ENCODE data around the gene TAC3.

The TAC3 gene

GRCh38 chr12:57048423-57049118 is 32.2 kb upstream of the TAC3 start:
- FAIRE-seq (peak; percentile 47), DNase-seq (ENCODE audit: insufficient read length, low spot score) (no peak)
- TF ChIP-seq POLR2AphosphoS5 (IDR thresholded peaks at IDR 0.05; ENCODE audit: low read depth, low read length) (no peak), SPI1 (IDR thresholded peaks at IDR 0.05; ENCODE audit: low read depth, low read length) (no peak), PAX5 (IDR thresholded peaks at IDR 0.05; ENCODE audit: insufficient read depth, low read length, severe bottlenecking) (no peak), POU2F2 (IDR thresholded peaks at IDR 0.05; ENCODE audit: low read depth, low read length) (no peak), TAF1 (IDR thresholded peaks at IDR 0.05; ENCODE audit: low read depth, low read length) (no peak), POLR2A (IDR thresholded peaks at IDR 0.05; ENCODE audit: low read depth, low read length) (no peak)

GRCh38 chr12:57047981-57048380 is 31.7 kb upstream of the TAC3 start:
- TF ChIP-seq POLR2A (IDR thresholded peaks at IDR 0.05; ENCODE audit: low read depth, low read length): no peak
- no peak for TF ChIP-seq PAX5 (IDR thresholded peaks at IDR 0.05; ENCODE audit: insufficient read depth, low read length, severe bottlenecking)
- TF ChIP-seq SPI1 (IDR thresholded peaks at IDR 0.05; ENCODE audit: low read depth, low read length): no peak
- no peak for TF ChIP-seq POU2F2 (IDR thresholded peaks at IDR 0.05; ENCODE audit: low read depth, low read length)
- TF ChIP-seq POLR2AphosphoS5 (IDR thresholded peaks at IDR 0.05; ENCODE audit: low read depth, low read length): no peak
- TF ChIP-seq TAF1 (IDR thresholded peaks at IDR 0.05; ENCODE audit: low read depth, low read length): no peak
- FAIRE-seq: no peak
- DNase-seq (ENCODE audit: insufficient read length, low spot score): no peak

DNA sequence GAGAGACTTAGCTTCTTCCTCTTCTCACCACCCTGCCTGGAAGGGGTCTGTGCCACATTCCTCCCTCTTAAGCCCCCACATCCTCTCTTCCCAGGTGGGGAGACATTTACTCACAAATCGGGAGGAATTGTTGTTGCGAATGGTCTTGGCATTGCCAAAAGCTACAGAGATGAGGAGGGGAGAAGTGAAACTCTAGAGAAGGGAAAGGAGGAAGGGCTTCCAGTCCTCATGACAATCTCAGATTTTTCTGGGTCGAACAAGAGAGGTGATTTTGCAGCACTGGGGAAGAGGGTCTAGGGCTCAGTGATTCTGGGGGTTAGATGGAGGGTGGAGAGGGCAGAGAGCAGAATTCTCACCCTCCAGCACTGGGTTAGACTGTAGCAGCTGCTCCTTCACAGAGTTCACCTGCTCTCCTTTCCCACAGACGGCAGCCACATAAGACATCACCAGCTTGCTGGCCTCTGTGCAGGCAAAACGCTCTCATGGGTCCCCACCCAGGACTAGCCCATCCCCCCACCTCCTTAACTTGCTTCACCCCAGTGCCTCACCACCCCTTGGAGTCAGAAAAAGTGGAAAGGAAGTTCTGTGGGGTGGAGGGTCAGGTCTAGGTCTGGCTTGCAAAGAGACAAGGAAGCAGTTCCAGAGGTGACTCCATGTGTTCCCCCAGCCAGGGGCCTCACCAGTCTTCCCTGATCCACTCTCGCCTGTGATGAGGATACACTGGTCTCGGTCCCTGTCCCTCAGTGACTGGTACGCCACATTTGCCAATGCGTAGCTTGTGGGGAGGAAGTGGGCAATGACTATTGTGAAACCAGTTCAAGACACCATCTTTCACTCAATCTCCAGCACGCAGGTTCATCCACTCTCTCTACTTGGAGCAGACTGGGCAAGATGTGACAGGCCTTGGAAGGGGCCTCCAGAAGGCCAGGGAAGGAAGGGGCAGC is 30.9 kb upstream of the TAC3 start:
- FAIRE-seq: peak; percentile 91
- TF ChIP-seq PAX5 (IDR thresholded peaks at IDR 0.05; ENCODE audit: insufficient read depth, low read length, severe bottlenecking): no peak
- no peak for TF ChIP-seq POLR2AphosphoS5 (IDR thresholded peaks at IDR 0.05; ENCODE audit: low read depth, low read length)
- no peak for TF ChIP-seq POLR2A (IDR thresholded peaks at IDR 0.05; ENCODE audit: low read depth, low read length)
- peak; percentile 85 for TF ChIP-seq SPI1 (IDR thresholded peaks at IDR 0.05; ENCODE audit: low read depth, low read length)
- TF ChIP-seq POU2F2 (IDR thresholded peaks at IDR 0.05; ENCODE audit: low read depth, low read length): no peak
- no peak for TF ChIP-seq TAF1 (IDR thresholded peaks at IDR 0.05; ENCODE audit: low read depth, low read length)
- DNase-seq (ENCODE audit: insufficient read length, low spot score): no peak

GRCh38 chr12:57046086-57046791 is 29.9 kb upstream of the TAC3 start:
- TF ChIP-seq POLR2A (IDR thresholded peaks at IDR 0.05; ENCODE audit: low read depth, low read length): no peak
- TF ChIP-seq TAF1 (IDR thresholded peaks at IDR 0.05; ENCODE audit: low read depth, low read length): no peak
- TF ChIP-seq PAX5 (IDR thresholded peaks at IDR 0.05; ENCODE audit: insufficient read depth, low read length, severe bottlenecking): no peak
- TF ChIP-seq POU2F2 (IDR thresholded peaks at IDR 0.05; ENCODE audit: low read depth, low read length): no peak
- TF ChIP-seq SPI1 (IDR thresholded peaks at IDR 0.05; ENCODE audit: low read depth, low read length): no peak
- no peak for TF ChIP-seq POLR2AphosphoS5 (IDR thresholded peaks at IDR 0.05; ENCODE audit: low read depth, low read length)
- DNase-seq (ENCODE audit: insufficient read length, low spot score): no peak
- FAIRE-seq: peak; percentile 33

DNA sequence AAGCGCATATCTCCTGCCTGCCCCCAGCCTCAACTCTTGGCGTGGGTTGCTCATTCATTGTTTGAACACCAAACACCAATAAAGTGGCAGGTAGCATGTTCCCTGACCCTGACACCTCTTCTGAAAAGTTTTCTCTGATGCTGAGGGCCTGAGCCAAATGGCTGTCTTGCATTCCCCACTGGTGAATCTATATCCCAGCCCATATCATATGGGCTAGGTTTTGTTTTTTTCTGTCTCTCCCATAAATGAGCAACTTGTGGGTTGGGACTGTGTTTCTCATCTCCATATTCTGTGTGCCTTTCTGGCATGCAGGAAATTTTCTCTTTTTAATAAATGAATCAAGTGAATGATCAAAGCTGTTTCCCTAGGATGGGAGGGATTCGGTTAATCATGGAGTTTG is 28.6 kb upstream of the TAC3 start:
- DNase-seq (ENCODE audit: insufficient read length, low spot score) (no peak), FAIRE-seq (peak; percentile 16)
- TF ChIP-seq PAX5 (IDR thresholded peaks at IDR 0.05; ENCODE audit: insufficient read depth, low read length, severe bottlenecking): no peak
- no peak for TF ChIP-seq TAF1 (IDR thresholded peaks at IDR 0.05; ENCODE audit: low read depth, low read length)
- TF ChIP-seq POLR2AphosphoS5 (IDR thresholded peaks at IDR 0.05; ENCODE audit: low read depth, low read length): no peak
- no peak for TF ChIP-seq POU2F2 (IDR thresholded peaks at IDR 0.05; ENCODE audit: low read depth, low read length)
- TF ChIP-seq SPI1 (IDR thresholded peaks at IDR 0.05; ENCODE audit: low read depth, low read length): no peak
- no peak for TF ChIP-seq POLR2A (IDR thresholded peaks at IDR 0.05; ENCODE audit: low read depth, low read length)

DNA sequence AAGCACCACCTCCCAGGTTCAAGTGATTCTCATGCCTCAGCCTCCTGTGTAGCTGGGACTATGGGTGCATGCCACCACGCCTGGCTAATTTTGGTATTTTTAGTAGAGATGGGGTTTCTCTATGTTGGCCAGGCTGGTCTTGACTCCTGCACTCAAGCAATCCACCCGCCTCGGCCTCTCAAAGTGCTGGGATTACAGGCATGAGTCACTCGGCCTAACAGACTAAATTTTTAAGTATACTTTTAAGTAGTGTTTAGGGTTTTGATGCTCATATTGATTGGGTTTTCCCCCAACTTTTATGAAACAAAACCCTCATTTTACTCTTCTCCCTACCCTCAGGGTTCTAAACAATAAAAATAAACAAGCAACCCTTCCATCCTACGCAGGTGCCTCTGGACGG is 28.1 kb upstream of the TAC3 start:
- DNase-seq (ENCODE audit: insufficient read length, low spot score): no peak
- no peak for FAIRE-seq
- TF ChIP-seq SPI1 (IDR thresholded peaks at IDR 0.05; ENCODE audit: low read depth, low read length) (no peak), POU2F2 (IDR thresholded peaks at IDR 0.05; ENCODE audit: low read depth, low read length) (no peak), POLR2AphosphoS5 (IDR thresholded peaks at IDR 0.05; ENCODE audit: low read depth, low read length) (no peak), POLR2A (IDR thresholded peaks at IDR 0.05; ENCODE audit: low read depth, low read length) (no peak), PAX5 (IDR thresholded peaks at IDR 0.05; ENCODE audit: insufficient read depth, low read length, severe bottlenecking) (no peak), TAF1 (IDR thresholded peaks at IDR 0.05; ENCODE audit: low read depth, low read length) (no peak)

- FAIRE-seq (no peak), DNase-seq (ENCODE audit: insufficient read length, low spot score) (no peak)
- no peak for TF ChIP-seq PAX5 (IDR thresholded peaks at IDR 0.05; ENCODE audit: insufficient read depth, low read length, severe bottlenecking)
- TF ChIP-seq POU2F2 (IDR thresholded peaks at IDR 0.05; ENCODE audit: low read depth, low read length): no peak
- no peak for TF ChIP-seq TAF1 (IDR thresholded peaks at IDR 0.05; ENCODE audit: low read depth, low read length)
- TF ChIP-seq SPI1 (IDR thresholded peaks at IDR 0.05; ENCODE audit: low read depth, low read length): no peak
- no peak for TF ChIP-seq POLR2AphosphoS5 (IDR thresholded peaks at IDR 0.05; ENCODE audit: low read depth, low read length)
- no peak for TF ChIP-seq POLR2A (IDR thresholded peaks at IDR 0.05; ENCODE audit: low read depth, low read length)
These were observed 26.4 kb upstream of the TAC3 start for GRCh38 chr12:57042695-57043094.

GRCh38 chr12:57040750-57041149 is 24.4 kb upstream of the TAC3 start:
- TF ChIP-seq POU2F2 (IDR thresholded peaks at IDR 0.05; ENCODE audit: low read depth, low read length): no peak
- no peak for TF ChIP-seq TAF1 (IDR thresholded peaks at IDR 0.05; ENCODE audit: low read depth, low read length)
- TF ChIP-seq SPI1 (IDR thresholded peaks at IDR 0.05; ENCODE audit: low read depth, low read length): no peak
- TF ChIP-seq POLR2A (IDR thresholded peaks at IDR 0.05; ENCODE audit: low read depth, low read length): no peak
- TF ChIP-seq PAX5 (IDR thresholded peaks at IDR 0.05; ENCODE audit: insufficient read depth, low read length, severe bottlenecking): no peak
- TF ChIP-seq POLR2AphosphoS5 (IDR thresholded peaks at IDR 0.05; ENCODE audit: low read depth, low read length): no peak
- peak; percentile 13 for FAIRE-seq

More at GRCh38 chr12:57040750-57041149, 24.4 kb upstream of the TAC3 start:
- no peak for DNase-seq (ENCODE audit: insufficient read length, low spot score)

Data from GM12891 (cell line).